HUDEP-2 (cell line): ENCODE data around the gene MARCHF4.

Source experiments
- DNase-seq, 76 experiments: peaks; one replicate each; lab custom pipeline; 2025; ENCODE audit not compliant: unreplicated experiment in 76 of 76; lab: John Stamatoyannopoulos, UW

MARCHF4 gene

GRCh38 chr2:216351172-216351925 lies 20.9 kb downstream of the MARCHF4 start:
- DNase-seq: no peak

GRCh38 chr2:216350214-216350791 lies 22.0 kb downstream of the MARCHF4 start:
- peak in 20 of 76 experiments; percentile 2 to 65 (median 18) for DNase-seq

DNA sequence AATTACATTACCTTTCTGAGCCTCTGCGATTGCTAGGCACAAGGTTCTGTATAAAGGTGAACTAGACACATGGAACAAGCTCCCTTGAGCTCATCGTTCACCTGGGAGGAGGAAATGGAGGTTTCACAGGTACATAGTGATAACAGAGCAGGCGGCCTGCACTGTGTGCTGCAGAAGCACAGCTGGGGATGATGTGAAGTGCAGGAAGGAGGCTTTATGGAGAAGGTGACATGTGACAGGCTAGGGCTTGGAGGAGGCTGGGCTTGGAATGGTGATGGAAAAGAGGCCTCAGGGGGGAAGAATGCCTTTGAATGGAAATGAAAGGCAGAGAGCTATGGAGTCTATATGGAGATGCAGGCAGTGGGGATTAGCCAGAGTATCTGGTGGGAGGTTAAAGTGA lies 22.9 kb downstream of the MARCHF4 start:
- no peak for DNase-seq

DNA sequence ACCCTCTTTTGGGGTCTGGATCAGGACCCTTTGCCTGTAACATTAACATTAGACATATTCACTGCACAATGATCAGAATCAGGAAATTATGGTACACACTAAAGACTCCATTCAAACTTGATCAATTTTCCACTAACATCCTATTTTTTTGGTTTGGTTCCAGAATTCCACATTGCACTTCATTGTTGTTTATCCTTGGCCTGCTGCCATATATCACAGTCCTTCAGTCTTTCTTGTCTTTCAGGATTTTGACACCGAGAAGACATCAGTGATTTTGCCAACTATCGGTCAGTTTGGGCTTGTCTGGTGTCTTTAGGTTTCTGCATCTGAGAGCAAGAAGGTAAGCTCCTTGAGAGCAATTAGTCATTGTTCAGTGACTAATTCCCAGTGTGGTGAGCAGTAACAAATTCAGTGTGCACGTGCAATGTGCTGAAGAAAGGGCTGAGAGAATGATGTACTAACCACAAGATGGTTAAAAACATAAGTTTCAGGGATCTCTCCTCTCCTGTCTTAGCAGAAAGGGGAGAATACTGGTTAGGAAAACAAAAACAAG lies 23.5 kb downstream of the MARCHF4 start:
- no peak for DNase-seq

- DNase-seq: no peak
These were observed 25.5 kb downstream of the MARCHF4 start for GRCh38 chr2:216346781-216347180.

DNA sequence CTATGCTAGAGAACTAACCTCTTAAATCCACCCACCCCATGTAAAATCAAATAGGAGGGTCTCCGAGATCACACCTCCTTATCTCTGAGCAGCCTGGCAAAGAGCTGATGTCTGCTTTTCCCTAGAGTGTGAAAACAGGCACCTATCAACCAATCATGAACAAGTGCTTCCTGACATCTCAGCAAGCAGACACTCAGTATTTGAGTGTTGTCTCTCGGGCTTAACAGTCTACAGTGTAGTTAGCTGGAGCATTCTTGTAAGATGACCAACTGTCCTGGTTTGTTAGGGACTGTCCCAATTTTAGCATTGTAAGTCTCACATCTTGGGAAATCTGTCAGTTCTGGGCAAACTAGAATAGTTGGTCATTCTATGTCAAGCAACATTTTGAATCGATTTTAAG lies 26.4 kb downstream of the MARCHF4 start:
- no peak for DNase-seq

DNA sequence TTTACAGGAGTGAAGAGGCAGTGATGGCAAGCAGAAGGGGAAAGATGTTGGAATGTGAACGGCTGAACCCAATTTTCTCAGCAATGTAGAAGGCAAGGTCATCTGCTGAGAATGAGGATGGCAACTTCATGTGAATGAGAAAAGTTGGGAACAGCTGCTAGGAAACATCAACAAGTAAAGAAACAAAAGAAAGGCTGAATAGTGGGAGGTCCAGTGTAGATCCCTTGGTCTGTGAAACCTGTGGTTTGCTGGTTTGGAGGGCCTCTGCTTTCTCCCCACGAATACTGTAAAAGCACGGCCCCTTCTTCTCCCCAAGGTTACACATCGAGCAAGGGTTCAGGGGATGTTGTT lies 27.4 kb downstream of the MARCHF4 start:
- DNase-seq: no peak

DNA sequence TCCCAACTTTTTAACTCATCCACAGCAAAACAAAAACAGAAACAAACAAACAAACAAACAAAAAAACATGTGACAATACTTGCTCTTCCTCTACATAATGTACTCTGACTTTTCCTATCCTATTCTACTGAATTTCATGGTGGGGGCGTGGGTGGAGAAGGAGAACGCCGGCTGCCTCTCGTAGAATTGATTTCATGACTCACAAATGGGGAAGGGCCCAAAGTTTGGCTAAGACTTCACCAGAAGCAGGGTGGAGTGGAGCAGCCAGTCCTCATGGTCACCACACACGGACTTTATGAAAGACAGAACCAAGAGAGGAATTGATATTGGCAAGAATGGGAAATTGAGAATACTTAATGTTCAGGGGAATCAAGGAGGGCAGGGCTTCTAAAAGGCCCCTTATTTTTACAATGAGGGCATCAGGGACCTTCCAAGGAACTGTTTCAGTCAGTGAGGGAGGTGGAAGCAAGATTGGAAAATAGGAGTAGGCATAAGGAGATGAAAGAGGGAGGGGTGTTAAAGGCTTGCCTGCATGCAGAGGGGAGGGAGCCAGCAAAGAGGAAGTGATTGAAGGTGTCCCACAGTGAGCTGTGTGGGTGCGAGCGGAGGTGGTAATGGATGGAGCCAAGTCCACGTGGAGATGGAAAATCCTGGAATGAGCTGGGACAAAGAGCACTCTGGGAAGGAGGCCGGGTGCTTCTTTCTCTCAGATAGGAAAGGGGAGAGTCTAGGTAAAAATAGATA lies 27.9 kb downstream of the MARCHF4 start:
- no peak for DNase-seq

GRCh38 chr2:216343221-216343980 lies 28.9 kb downstream of the MARCHF4 start:
- DNase-seq: no peak

DNA sequence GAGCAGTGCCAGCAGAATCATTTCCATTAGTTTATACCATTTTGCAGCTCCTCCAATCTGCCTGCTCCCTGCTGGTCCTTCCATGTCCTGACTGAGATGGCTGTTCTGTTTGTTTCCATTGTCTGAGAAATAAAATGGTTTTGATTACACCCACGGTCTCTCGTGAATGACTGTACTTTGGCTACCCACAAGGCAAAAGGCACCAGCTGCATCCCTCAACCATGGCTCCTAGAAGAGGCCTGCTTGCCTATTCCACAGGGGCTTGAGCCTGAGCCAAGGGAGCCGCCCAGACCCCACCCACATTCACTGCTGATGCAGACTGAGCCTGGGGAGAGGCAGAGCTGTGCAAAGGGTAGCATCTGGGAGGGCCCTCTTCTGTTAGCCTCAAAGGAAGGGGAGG lies 31.2 kb downstream of the MARCHF4 start:
- DNase-seq: no peak

DNA sequence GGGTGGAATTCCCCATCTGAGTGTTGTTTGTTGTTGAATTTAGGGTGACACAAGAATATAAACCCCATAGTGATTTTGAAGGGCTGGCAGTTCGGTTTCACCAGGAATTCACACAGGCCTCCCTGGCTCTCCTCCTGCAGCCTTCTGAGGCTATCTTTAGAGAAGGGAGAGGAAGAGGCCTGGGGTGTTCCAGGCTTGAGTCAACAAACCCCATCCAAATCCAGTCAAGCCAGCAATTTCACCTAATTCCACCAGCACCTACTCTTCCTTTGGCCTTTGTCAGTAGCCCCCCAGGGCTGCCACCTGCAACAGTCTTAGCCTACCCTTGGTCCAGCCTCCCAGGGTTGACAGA lies 32.0 kb downstream of the MARCHF4 start:
- DNase-seq: no peak

- DNase-seq: no peak
These were observed 32.6 kb downstream of the MARCHF4 start for GRCh38 chr2:216339456-216340279.

DNA sequence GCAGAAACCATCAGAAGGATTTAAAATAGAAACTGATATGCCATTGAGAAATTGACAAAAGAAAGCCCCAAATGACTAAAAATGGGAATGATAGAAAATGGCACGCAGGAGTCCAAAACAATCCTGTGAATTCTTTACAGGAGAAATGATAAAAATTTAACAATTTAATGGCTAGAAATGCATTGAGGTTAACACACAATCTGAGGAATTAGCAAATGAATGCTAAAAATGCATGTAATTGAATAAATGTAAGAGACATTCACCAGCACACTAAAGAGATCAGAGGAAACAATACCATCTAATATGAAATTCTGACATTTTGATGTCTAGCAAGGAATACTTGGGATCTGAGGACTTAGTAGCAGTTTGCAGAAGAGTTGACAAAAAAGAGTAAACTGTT lies 37.0 kb downstream of the MARCHF4 start:
- no peak for DNase-seq

GRCh38 chr2:216328347-216328746 lies 43.9 kb downstream of the MARCHF4 start:
- DNase-seq: peak in 2 of 76 experiments; percentile 7 to 18

- DNase-seq: no peak
These were observed 44.8 kb downstream of the MARCHF4 start for GRCh38 chr2:216327447-216327935.
